IPS-18c (cell line): Measurements from ENCODE around the gene PLD2.

Experiments used
- H3K4me3 ChIP-seq: 2 replicates; pipeline ENCODE4 v1.7.0; 2013; ENCODE audit warnings: low read depth, mild to moderate bottlenecking, low read length, moderate library complexity; ENCODE audit not compliant: insufficient read depth
- H3K9me3 ChIP-seq: one replicate; pipeline ENCODE4 v1.6.1; 2013; ENCODE audit warnings: mild to moderate bottlenecking, low read length, moderate library complexity; ENCODE audit not compliant: control insufficient read depth, insufficient read depth

The PLD2 gene

GRCh38 chr17:4788159-4788806 lies 18.7 kb upstream of the PLD2 start:
- Histone ChIP-seq H3K4me3 (peak overlapping the region; percentile 80; the same call in 1 of the 2 replicates), H3K9me3 (no peaks in the 10 kb centered on the region)

GRCh38 chr17:4788807-4789700 lies 17.9 kb upstream of the PLD2 start, which contains the start of gene GLTPD2:
Gene GLTPD2, plus strand, starts transcription at chr17:4788964. Its CDS starts 48 bp downstream, at chr17:4789012.
- Histone ChIP-seq H3K4me3 (peak within 1 kb of the TSS; percentile 80), H3K9me3 (no peaks in the 10 kb centered on the region)

GRCh38 chr17:4789701-4789950 lies 17.3 kb upstream of the PLD2 start:
- no peaks in the 10 kb centered on the region for H3K9me3 ChIP-seq
- peak overlapping the region; percentile 80 for H3K4me3 ChIP-seq

GRCh38 chr17:4789951-4790704 lies 16.8 kb upstream of the PLD2 start:
- peak overlapping the region; percentile 80 for H3K4me3 ChIP-seq
- no peaks in the 10 kb centered on the region for H3K9me3 ChIP-seq

- H3K4me3 ChIP-seq, result peak overlapping the region; percentile 80
- no peaks in the 10 kb centered on the region for H3K9me3 ChIP-seq
These were observed 16.3 kb upstream of the PLD2 start for GRCh38 chr17:4790705-4791088.

GRCh38 chr17:4795168-4795567 lies 11.8 kb upstream of the PLD2 start:
- Histone ChIP-seq H3K9me3 (no peaks in the 10 kb centered on the region), H3K4me3 (no peak overlapping the region)

GRCh38 chr17:4796552-4796920 lies 10.4 kb upstream of the PLD2 start:
- H3K4me3 ChIP-seq, result peak overlapping the region; percentile 98
- no peaks in the 10 kb centered on the region for H3K9me3 ChIP-seq

- no peak overlapping the region for H3K4me3 ChIP-seq
- no peaks in the 10 kb centered on the region for H3K9me3 ChIP-seq
These were observed 6.3 kb upstream of the PLD2 start for GRCh38 chr17:4800462-4801196.

GRCh38 chr17:4802228-4802627 lies 4.7 kb upstream of the PLD2 start, which contains the start of gene C17orf114:
Gene C17orf114, minus strand, starts transcription at chr17:4802328.
- H3K9me3 ChIP-seq, result no peaks in the 10 kb centered on the region
- no peak within 1 kb of the TSS for H3K4me3 ChIP-seq

- no peaks in the 10 kb centered on the region for H3K9me3 ChIP-seq
- H3K4me3 ChIP-seq, result peak overlapping the region; percentile 70
These were observed 536 bp upstream of the PLD2 start for GRCh38 chr17:4806456-4806776.

- Histone ChIP-seq H3K4me3 (peak overlapping the region; percentile 69), H3K9me3 (no peaks in the 10 kb centered on the region)
These were observed 839 bp downstream of the PLD2 start for GRCh38 chr17:4807605-4808377.

- no peaks in the 10 kb centered on the region for H3K9me3 ChIP-seq
- no peak overlapping the region for H3K4me3 ChIP-seq
These were observed 1.4 kb downstream of the PLD2 start for GRCh38 chr17:4808378-4808767.

- Histone ChIP-seq H3K4me3 (no peak overlapping the region), H3K9me3 (no peaks in the 10 kb centered on the region)
These were observed 3.8 kb downstream of the PLD2 start for GRCh38 chr17:4810696-4811290.

- Histone ChIP-seq H3K4me3 (no peak overlapping the region), H3K9me3 (no peaks in the 10 kb centered on the region)
These were observed 4.5 kb downstream of the PLD2 start for GRCh38 chr17:4811471-4811870.

GRCh38 chr17:4812690-4813089 lies 5.7 kb downstream of the PLD2 start:
- Histone ChIP-seq H3K4me3 (no peak overlapping the region), H3K9me3 (no peaks in the 10 kb centered on the region)

GRCh38 chr17:4815043-4815675 lies 8.2 kb downstream of the PLD2 start:
- H3K4me3 ChIP-seq, result no peak overlapping the region
- no peaks in the 10 kb centered on the region for H3K9me3 ChIP-seq
